Keratinocyte (primary cell): Measurements from ENCODE around the gene MFSD12. TPM values are rescaled to one million over a fixed set of nuclear protein-coding genes. Genes with fewer than 3 reads are reported as not detected.

ENCODE experiments used
- DNase-seq: peaks from one replicate; pipeline ENCODE4 v3.0.0-alpha.2; 2011; ENCODE audit warnings: low read depth, missing footprints, low spot score
- FAIRE-seq: peaks from 2 replicates; lab custom pipeline; 2011; peaks lifted over from hg19 to GRCh38; lab: Jason Lieb, UNC
- H2AFZ ChIP-seq: 2 replicates; pipeline ENCODE4 v1.6.0; 2012; ENCODE audit warnings: low read length, control low read depth, inconsistent platforms; ENCODE audit not compliant: control insufficient read depth
- H3K27ac ChIP-seq: 2 replicates; pipeline ENCODE4 v1.5.1; 2011; ENCODE audit warnings: low read length; ENCODE audit not compliant: control insufficient read depth, insufficient read depth
- H3K27me3 ChIP-seq: 3 replicates; pipeline ENCODE4 v1.6.0; 2011; ENCODE audit warnings: low read length; ENCODE audit not compliant: control insufficient read depth, insufficient read depth; ENCODE audit errors: extremely low read depth
- H3K36me3 ChIP-seq, 2 experiments: 2 replicates in 1 of 2; 3 replicates in 1 of 2; pipeline ENCODE4 v1.5.1; 2011; ENCODE audit warnings: low read length in 2 of 2, mild to moderate bottlenecking in 1 of 2; ENCODE audit not compliant: control insufficient read depth in 2 of 2, insufficient read depth in 2 of 2; ENCODE audit errors: extremely low read depth in 1 of 2
- H3K4me1 ChIP-seq: 3 replicates; pipeline ENCODE4 v1.5.1; 2011; ENCODE audit warnings: low read length; ENCODE audit not compliant: control insufficient read depth, insufficient read depth; ENCODE audit errors: extremely low read depth
- H3K4me2 ChIP-seq: 3 replicates; pipeline ENCODE4 v1.6.0; 2011; ENCODE audit warnings: low read depth, low read length; ENCODE audit not compliant: control insufficient read depth, insufficient read depth; ENCODE audit errors: extremely low read depth
- H3K4me3 ChIP-seq, 3 experiments: fragments of 200-600 bp in 1 of 3; sonication (generic) in 1 of 3; 2 replicates in 2 of 3; 3 replicates in 1 of 3; pipeline ENCODE4 v1.5.1; 2011 to 2016; ENCODE audit warnings: low read length in 3 of 3, mild to moderate bottlenecking in 3 of 3, control low read depth in 2 of 3, inconsistent platforms in 1 of 3, low read depth in 1 of 3, mixed read lengths in 1 of 3, mixed run types in 1 of 3, moderate library complexity in 1 of 3; ENCODE audit not compliant: control insufficient read depth in 2 of 3, insufficient read depth in 2 of 3; ENCODE audit errors: extremely low read depth in 1 of 3
- H3K79me2 ChIP-seq: 2 replicates; pipeline ENCODE4 v1.6.0; 2012; ENCODE audit warnings: low read length; ENCODE audit not compliant: control insufficient read depth, insufficient read depth
- H3K9ac ChIP-seq: 3 replicates; pipeline ENCODE4 v1.6.0; 2011; ENCODE audit warnings: low read length; ENCODE audit not compliant: control insufficient read depth, insufficient read depth; ENCODE audit errors: extremely low read depth
- H3K9me1 ChIP-seq: 3 replicates; pipeline ENCODE4 v1.6.0; 2011; ENCODE audit warnings: low read length; ENCODE audit not compliant: control insufficient read depth, insufficient read depth; ENCODE audit errors: extremely low read depth
- H3K9me3 ChIP-seq: 2 replicates; pipeline ENCODE4 v1.5.1; 2012; ENCODE audit warnings: low read depth, low read length; ENCODE audit not compliant: control insufficient read depth
- H4K20me1 ChIP-seq: 3 replicates; pipeline ENCODE4 v1.6.0; 2011; ENCODE audit warnings: low read length; ENCODE audit not compliant: control insufficient read depth, insufficient read depth; ENCODE audit errors: extremely low read depth
- EZH2 ChIP-seq: IDR thresholded peaks from one replicate; pipeline ENCODE4 v1.6.1; 2012; ENCODE audit warnings: inconsistent platforms, mild to moderate bottlenecking, low read length, moderate library complexity
- dilution Hi-C: fragments of 300-500 bp; cut with MboI; formaldehyde crosslinking; loops from one replicate; pipeline ENCODE4 v1.7.0; 2020; ENCODE audit warnings: low sequenced_read_pairs; ENCODE audit not compliant: extremely low pct_ligation_motif_present
- polyA plus RNA-seq, 5 experiments: library from polyadenylated mRNA; depleted of rRNA in 3 of 5; stranded (reverse) in 3 of 5; stranded (forward) in 1 of 5; unstranded in 1 of 5; fragments of >200 nt; gene quantifications; 1 replicate in 1 of 5; 2 replicates in 3 of 5; 3 replicates in 1 of 5; pipeline versions ENCODE4 v1.2.1 to v1.2.3, GENCODE V29; 2011 to 2012; ENCODE audit warnings: missing spikeins in 2 of 5, low read depth in 1 of 5, low replicate concordance in 1 of 5
- TF ChIP-seq, protein P1 (sequence below), 3 experiments: IDR thresholded peaks in 1 of 3; conservative IDR thresholded peaks in 1 of 3; optimal IDR thresholded peaks in 1 of 3; 2 replicates in 2 of 3; 3 replicates in 1 of 3; pipeline versions ENCODE3 to v1.5.1; 2011; ENCODE audit warnings: low read length in 3 of 3, mild to moderate bottlenecking in 3 of 3, moderate library complexity in 2 of 3, control low read depth in 1 of 3, inconsistent platforms in 1 of 3; ENCODE audit not compliant: insufficient read depth in 2 of 3; ENCODE audit errors: extremely low read depth in 1 of 3

The MFSD12 gene
- polyA plus RNA-seq, 1 donor (not counting 4 experiments of a cell fraction or from before 2014, with no cell fraction given) = 30.0 TPM

DNA sequence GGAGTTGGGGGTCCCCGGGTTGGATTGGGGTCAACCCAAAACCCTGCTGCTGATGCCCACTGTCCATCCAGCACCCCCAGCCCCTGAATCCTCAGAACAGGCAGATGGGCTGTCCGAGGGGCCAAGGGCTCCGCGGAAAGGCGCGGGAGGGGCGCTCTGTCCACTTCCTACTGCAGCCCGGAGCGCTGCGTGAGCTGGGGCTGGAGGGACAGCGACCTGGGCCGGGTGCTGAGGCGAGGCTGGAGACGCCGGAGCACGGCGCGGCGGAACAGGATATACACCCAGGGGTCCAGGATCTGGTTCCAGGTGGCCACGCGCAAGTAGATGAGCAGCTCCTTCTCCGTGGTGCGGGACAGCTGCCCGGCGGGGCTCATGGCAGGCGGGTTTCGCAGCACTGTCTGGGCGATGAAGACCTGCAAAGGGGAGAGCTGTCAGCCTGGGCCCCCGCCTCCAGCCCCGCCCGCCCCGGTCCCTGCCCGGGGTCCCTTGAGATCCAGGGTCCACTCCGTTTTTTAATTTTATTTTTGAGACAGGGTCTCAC is 38.2 kb upstream of the MFSD12 start:
- Histone ChIP-seq H3K36me3 (no peaks in the 10 kb centered on the region), H3K27me3 (peaks cover 14% of the 10 kb centered on the region), H3K9me3 (no peaks in the 10 kb centered on the region), H4K20me1 (no peaks in the 10 kb centered on the region), H3K4me2 (no peak overlapping the region), H3K9me1 (no peaks in the 10 kb centered on the region), H3K9ac (no peak overlapping the region), H3K79me2 (no peaks in the 10 kb centered on the region), H2AFZ (no peak overlapping the region), H3K4me3 (no peak overlapping the region), H3K4me1 (no peaks in the 10 kb centered on the region), H3K27ac (no peak overlapping the region)
- no peak for TF ChIP-seq EZH2
- TF ChIP-seq, protein P1, sequence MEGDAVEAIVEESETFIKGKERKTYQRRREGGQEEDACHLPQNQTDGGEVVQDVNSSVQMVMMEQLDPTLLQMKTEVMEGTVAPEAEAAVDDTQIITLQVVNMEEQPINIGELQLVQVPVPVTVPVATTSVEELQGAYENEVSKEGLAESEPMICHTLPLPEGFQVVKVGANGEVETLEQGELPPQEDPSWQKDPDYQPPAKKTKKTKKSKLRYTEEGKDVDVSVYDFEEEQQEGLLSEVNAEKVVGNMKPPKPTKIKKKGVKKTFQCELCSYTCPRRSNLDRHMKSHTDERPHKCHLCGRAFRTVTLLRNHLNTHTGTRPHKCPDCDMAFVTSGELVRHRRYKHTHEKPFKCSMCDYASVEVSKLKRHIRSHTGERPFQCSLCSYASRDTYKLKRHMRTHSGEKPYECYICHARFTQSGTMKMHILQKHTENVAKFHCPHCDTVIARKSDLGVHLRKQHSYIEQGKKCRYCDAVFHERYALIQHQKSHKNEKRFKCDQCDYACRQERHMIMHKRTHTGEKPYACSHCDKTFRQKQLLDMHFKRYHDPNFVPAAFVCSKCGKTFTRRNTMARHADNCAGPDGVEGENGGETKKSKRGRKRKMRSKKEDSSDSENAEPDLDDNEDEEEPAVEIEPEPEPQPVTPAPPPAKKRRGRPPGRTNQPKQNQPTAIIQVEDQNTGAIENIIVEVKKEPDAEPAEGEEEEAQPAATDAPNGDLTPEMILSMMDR (optimal IDR thresholded peaks at IDR 0.05 in 1 of 3, IDR thresholded peaks at IDR 0.05 in 1 of 3, conservative IDR thresholded peaks at IDR 0.05 in 1 of 3; ENCODE audit: extremely low read depth in 1 of 3, insufficient read depth in 2 of 3, low read length in 3 of 3) = no peak
- FAIRE-seq = no peak
- dilution Hi-C loops = no loop called here
- no peak for DNase-seq

DNA sequence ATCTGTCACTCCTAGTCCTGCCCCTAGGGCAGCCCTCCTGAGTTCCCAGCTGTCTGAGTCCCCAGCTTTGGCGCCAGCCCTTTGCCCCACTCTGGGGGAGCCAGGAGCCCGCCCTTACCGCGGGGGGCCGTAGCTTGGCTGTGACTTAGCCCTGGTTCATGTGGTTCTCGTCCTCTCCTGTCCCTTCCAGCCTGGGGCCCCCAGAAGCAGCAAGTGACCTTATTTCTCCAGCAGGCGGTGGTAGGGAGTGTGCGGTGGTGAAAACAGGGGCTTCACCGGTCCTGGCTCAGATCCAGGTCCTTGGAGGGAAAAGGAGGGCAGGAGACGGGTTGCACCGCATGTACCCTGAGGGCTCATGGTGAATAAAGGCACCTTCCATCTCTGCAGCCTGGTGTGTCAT is 35.8 kb upstream of the MFSD12 start:
- DNase-seq (no peak), FAIRE-seq (no peak)
- no peak for TF ChIP-seq EZH2
- TF ChIP-seq, protein P1 (optimal IDR thresholded peaks at IDR 0.05 in 1 of 3, IDR thresholded peaks at IDR 0.05 in 1 of 3, conservative IDR thresholded peaks at IDR 0.05 in 1 of 3; ENCODE audit: extremely low read depth in 1 of 3, insufficient read depth in 2 of 3, low read length in 3 of 3) = no peak
- Histone ChIP-seq H3K4me1 (no peaks in the 10 kb centered on the region), H3K9me1 (no peaks in the 10 kb centered on the region), H3K36me3 (no peaks in the 10 kb centered on the region), H2AFZ (no peak overlapping the region), H3K79me2 (no peaks in the 10 kb centered on the region), H3K9me3 (no peaks in the 10 kb centered on the region), H4K20me1 (no peaks in the 10 kb centered on the region), H3K27ac (no peak overlapping the region), H3K4me3 (no peak overlapping the region), H3K9ac (no peak overlapping the region), H3K4me2 (no peak overlapping the region), H3K27me3 (peaks cover 14% of the 10 kb centered on the region)
- dilution Hi-C loops = no loop called here
